ENCODE measurements around the gene IL22.

IL22 gene

DNA sequence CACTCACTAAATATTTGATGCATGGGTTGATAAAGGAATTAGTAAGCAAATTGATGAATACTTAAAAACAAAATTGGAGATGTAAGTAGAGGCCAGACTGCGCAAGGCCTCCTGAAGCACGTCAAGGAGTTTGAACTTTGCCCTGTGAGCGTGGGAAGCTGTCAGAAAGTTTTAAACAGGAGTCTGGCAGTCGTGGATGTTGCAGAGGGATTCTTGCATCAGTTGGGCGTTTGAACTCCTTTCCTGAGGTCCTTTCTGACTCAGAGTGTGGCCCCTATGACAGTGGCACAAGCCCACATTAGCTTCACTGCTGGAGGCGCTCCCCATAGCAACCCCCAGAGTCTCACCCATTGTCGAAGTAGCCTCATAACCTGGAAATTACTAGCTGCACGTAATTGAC lies 17.9 kb upstream of the IL22 start:
- Histone ChIP-seq H3K9me2 (replicated peaks; ENCODE audit: low read depth, low read length) (no peaks in the 10 kb centered on the region), H3K4me1 (ENCODE audit: insufficient read depth, low read length, poor library complexity, severe bottlenecking) (peaks cover 7% of the 10 kb centered on the region), H3K79me2 (ENCODE audit: insufficient read depth, low read length) (no peaks in the 10 kb centered on the region), H2AFZ (ENCODE audit: low read length) (no peak overlapping the region), H3K36me3 (ENCODE audit: insufficient read depth, low read length) (no peaks in the 10 kb centered on the region), H3K4me3 (ENCODE audit: low read length, poor library complexity, severe bottlenecking) (no peak overlapping the region), H4K20me1 (ENCODE audit: insufficient read depth, low read length, poor library complexity, severe bottlenecking) (no peaks in the 10 kb centered on the region), H3K9ac (ENCODE audit: low read depth, low read length, poor library complexity, severe bottlenecking) (no peak overlapping the region), H3K27me3 (ENCODE audit: insufficient read depth, low read length, poor library complexity, severe bottlenecking) (no peaks in the 10 kb centered on the region), H3K9me3 (ENCODE audit: insufficient read depth, low read depth, low read length) (no peaks in the 10 kb centered on the region), H3K4me2 (ENCODE audit: low read depth, low read length, poor library complexity, severe bottlenecking) (no peak overlapping the region), H3F3A (ENCODE audit: low read depth) (no peaks in the 10 kb centered on the region)
- no peak for TF ChIP-seq EZH2phosphoT487 (IDR thresholded peaks at IDR 0.05; ENCODE audit: borderline replicate concordance)
- TF ChIP-seq, protein P1, sequence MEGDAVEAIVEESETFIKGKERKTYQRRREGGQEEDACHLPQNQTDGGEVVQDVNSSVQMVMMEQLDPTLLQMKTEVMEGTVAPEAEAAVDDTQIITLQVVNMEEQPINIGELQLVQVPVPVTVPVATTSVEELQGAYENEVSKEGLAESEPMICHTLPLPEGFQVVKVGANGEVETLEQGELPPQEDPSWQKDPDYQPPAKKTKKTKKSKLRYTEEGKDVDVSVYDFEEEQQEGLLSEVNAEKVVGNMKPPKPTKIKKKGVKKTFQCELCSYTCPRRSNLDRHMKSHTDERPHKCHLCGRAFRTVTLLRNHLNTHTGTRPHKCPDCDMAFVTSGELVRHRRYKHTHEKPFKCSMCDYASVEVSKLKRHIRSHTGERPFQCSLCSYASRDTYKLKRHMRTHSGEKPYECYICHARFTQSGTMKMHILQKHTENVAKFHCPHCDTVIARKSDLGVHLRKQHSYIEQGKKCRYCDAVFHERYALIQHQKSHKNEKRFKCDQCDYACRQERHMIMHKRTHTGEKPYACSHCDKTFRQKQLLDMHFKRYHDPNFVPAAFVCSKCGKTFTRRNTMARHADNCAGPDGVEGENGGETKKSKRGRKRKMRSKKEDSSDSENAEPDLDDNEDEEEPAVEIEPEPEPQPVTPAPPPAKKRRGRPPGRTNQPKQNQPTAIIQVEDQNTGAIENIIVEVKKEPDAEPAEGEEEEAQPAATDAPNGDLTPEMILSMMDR (conservative IDR thresholded peaks at IDR 0.05; ENCODE audit: low read length) = no peak

DNA sequence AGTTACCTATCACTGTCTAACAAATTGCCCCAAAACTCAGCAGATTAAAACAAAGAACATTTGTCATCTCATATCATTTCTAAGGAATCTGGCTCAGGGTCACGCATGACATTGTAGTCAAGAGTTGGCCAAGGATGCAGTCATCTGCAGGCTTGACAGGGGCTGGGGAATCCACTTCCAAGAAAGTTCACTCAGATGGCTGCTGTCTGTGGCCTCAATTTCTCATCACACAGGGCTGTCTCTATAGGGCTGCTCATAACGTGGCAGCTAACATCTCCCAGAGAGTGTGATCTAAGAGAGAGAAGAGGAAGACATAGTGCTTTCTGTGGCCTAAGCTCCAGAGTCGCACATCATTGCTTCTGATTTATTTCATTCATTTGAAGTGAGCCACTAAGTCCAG lies 17.0 kb upstream of the IL22 start:
- no peak for TF ChIP-seq EZH2phosphoT487 (IDR thresholded peaks at IDR 0.05; ENCODE audit: borderline replicate concordance)
- TF ChIP-seq, protein P1 (conservative IDR thresholded peaks at IDR 0.05; ENCODE audit: low read length) = no peak
- no peaks in the 10 kb centered on the region for H4K20me1 ChIP-seq (ENCODE audit: insufficient read depth, low read length, poor library complexity, severe bottlenecking)

DNA sequence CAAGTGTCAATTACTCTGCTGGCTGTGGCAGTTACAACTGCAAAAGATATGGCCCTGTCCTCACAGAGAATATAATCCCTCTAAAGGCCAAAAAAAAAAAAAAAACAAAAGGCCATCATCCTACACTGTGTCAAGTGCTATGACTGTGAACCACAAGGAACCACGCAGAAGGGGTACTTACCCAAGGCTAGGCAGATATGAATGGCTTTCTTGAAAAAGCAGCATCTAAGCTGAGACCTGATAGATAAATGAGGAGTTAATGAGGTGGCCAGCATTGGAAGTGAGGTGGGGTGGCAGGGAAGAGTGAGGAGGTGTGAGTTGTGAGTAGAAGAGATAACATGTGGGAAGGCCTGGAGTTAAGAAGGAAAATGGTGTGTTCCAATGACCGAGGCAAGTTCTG lies 16.4 kb upstream of the IL22 start:
- H3K4me2 ChIP-seq (ENCODE audit: low read depth, low read length, poor library complexity, severe bottlenecking) = no peak overlapping the region
- no peaks in the 10 kb centered on the region for H3K36me3 ChIP-seq (ENCODE audit: insufficient read depth, low read length)
- H3K9me2 ChIP-seq (replicated peaks; ENCODE audit: low read depth, low read length) = no peaks in the 10 kb centered on the region
- TF ChIP-seq, protein P1 (conservative IDR thresholded peaks at IDR 0.05; ENCODE audit: low read length) = no peak
- no peak for TF ChIP-seq EZH2phosphoT487 (IDR thresholded peaks at IDR 0.05; ENCODE audit: borderline replicate concordance)
- peaks cover 7% of the 10 kb centered on the region for H3K4me1 ChIP-seq (ENCODE audit: insufficient read depth, low read length, poor library complexity, severe bottlenecking)
- H3K9me3 ChIP-seq (ENCODE audit: insufficient read depth, low read depth, low read length) = no peaks in the 10 kb centered on the region
- H3K27me3 ChIP-seq (ENCODE audit: insufficient read depth, low read length, poor library complexity, severe bottlenecking) = no peaks in the 10 kb centered on the region
- H3K9ac ChIP-seq (ENCODE audit: low read depth, low read length, poor library complexity, severe bottlenecking) = no peak overlapping the region
- no peaks in the 10 kb centered on the region for H3K79me2 ChIP-seq (ENCODE audit: insufficient read depth, low read length)
- H3K4me3 ChIP-seq (ENCODE audit: low read length, poor library complexity, severe bottlenecking) = no peak overlapping the region
- peak overlapping the region; percentile 3; the same call in 1 of the 2 replicates for H2AFZ ChIP-seq (ENCODE audit: low read length)
- no peaks in the 10 kb centered on the region for H3F3A ChIP-seq (ENCODE audit: low read depth)
- no peaks in the 10 kb centered on the region for H4K20me1 ChIP-seq (ENCODE audit: insufficient read depth, low read length, poor library complexity, severe bottlenecking)

More for the DNA sequence above, 17.0 kb upstream of the IL22 start:
- Histone ChIP-seq H3F3A (ENCODE audit: low read depth) (no peaks in the 10 kb centered on the region), H2AFZ (ENCODE audit: low read length) (peak overlapping the region; percentile 3; the same call in 1 of the 2 replicates), H3K4me3 (ENCODE audit: low read length, poor library complexity, severe bottlenecking) (no peak overlapping the region), H3K9me2 (replicated peaks; ENCODE audit: low read depth, low read length) (no peaks in the 10 kb centered on the region), H3K9me3 (ENCODE audit: insufficient read depth, low read depth, low read length) (no peaks in the 10 kb centered on the region), H3K9ac (ENCODE audit: low read depth, low read length, poor library complexity, severe bottlenecking) (no peak overlapping the region), H3K79me2 (ENCODE audit: insufficient read depth, low read length) (no peaks in the 10 kb centered on the region), H3K27me3 (ENCODE audit: insufficient read depth, low read length, poor library complexity, severe bottlenecking) (no peaks in the 10 kb centered on the region), H3K4me1 (ENCODE audit: insufficient read depth, low read length, poor library complexity, severe bottlenecking) (peaks cover 7% of the 10 kb centered on the region), H3K4me2 (ENCODE audit: low read depth, low read length, poor library complexity, severe bottlenecking) (no peak overlapping the region), H3K36me3 (ENCODE audit: insufficient read depth, low read length) (no peaks in the 10 kb centered on the region)

Data from Loucy (cell line).